H1 (cell line): ENCODE data around the gene PCP4L1. TPM values are rescaled to one million over a fixed set of nuclear protein-coding genes. Genes with fewer than 3 reads are reported as not detected.

Source experiments
- BACH1 ChIP-seq: IDR thresholded peaks from 2 replicates; pipeline ENCODE4 v1.6.1; 2012; ENCODE audit warnings: low read length, improper control_type of control experiment
- BRCA1 ChIP-seq: IDR thresholded peaks from 2 replicates; pipeline ENCODE4 v1.6.1; 2012; ENCODE audit warnings: low read depth, low read length, improper control_type of control experiment
- CBX5 ChIP-seq: fragments of 300-800, 300-1000 bp; sonication (generic); IDR thresholded peaks from 2 replicates; pipeline ENCODE4 v1.7.1; 2016; ENCODE audit warnings: antibody characterized with exemption, low read length, low read depth
- CBX8 ChIP-seq: fragments of 300-800, 300-1000 bp; sonication (generic); IDR thresholded peaks from 2 replicates; pipeline ENCODE4 v1.7.1; 2016; ENCODE audit warnings: low read depth, low read length, borderline replicate concordance
- CEBPB ChIP-seq: IDR thresholded peaks from 2 replicates; pipeline ENCODE4 v1.6.1; 2012; ENCODE audit warnings: low read depth, low read length
- CREB1 ChIP-seq: IDR thresholded peaks from 2 replicates; pipeline ENCODE4 v1.6.1; 2012; ENCODE audit warnings: inconsistent platforms
- FOSL1 ChIP-seq: IDR thresholded peaks from 2 replicates; pipeline ENCODE4 v1.6.1; 2011; ENCODE audit warnings: mild to moderate bottlenecking, low read depth, low read length, moderate library complexity; ENCODE audit not compliant: insufficient read depth
- GABPA ChIP-seq: IDR thresholded peaks from 2 replicates; pipeline ENCODE4 v1.6.1; 2011; ENCODE audit warnings: mild to moderate bottlenecking, low read length, moderate library complexity, borderline replicate concordance; ENCODE audit not compliant: insufficient read depth
- GTF2F1 ChIP-seq: IDR thresholded peaks from 2 replicates; pipeline ENCODE4 v1.6.1; 2012; ENCODE audit warnings: low read depth, low read length, improper control_type of control experiment, borderline replicate concordance
- HDAC2 ChIP-seq, 2 experiments: fragments of 300-600 bp in 1 of 2; sonication (generic) in 1 of 2; IDR thresholded peaks; 2 replicates each; pipeline ENCODE4 v1.6.1; 2011 to 2012; ENCODE audit warnings: low read depth in 2 of 2, low read length in 2 of 2, mild to moderate bottlenecking in 2 of 2, moderate library complexity in 2 of 2, borderline replicate concordance in 1 of 2, inconsistent platforms in 1 of 2
- HDAC6 ChIP-seq: IDR thresholded peaks from one replicate; pipeline ENCODE4 v1.7.1; 2012; ENCODE audit warnings: low read depth, mild to moderate bottlenecking, inconsistent platforms, low read length, moderate library complexity
- KDM4A ChIP-seq: IDR thresholded peaks from one replicate; pipeline ENCODE4 v1.7.1; 2012; ENCODE audit warnings: low read depth, mild to moderate bottlenecking, moderate library complexity, low read length, inconsistent platforms; ENCODE audit not compliant: severe bottlenecking
- NANOG ChIP-seq: IDR thresholded peaks from 2 replicates; pipeline ENCODE4 v1.6.1; 2011; ENCODE audit warnings: low read length, low read depth, mild to moderate bottlenecking, inconsistent platforms; ENCODE audit not compliant: insufficient read depth, poor library complexity, severe bottlenecking
- NRF1 ChIP-seq: IDR thresholded peaks from 2 replicates; pipeline ENCODE4 v1.6.1; 2011; ENCODE audit warnings: mild to moderate bottlenecking, low read depth, low read length, improper control_type of control experiment
- RBBP5 ChIP-seq: IDR thresholded peaks from 2 replicates; pipeline ENCODE4 v1.7.1; 2012; ENCODE audit warnings: low read depth, mild to moderate bottlenecking, inconsistent platforms, low read length, moderate library complexity, borderline replicate concordance
- SAP30 ChIP-seq: fragments of 300-600 bp; sonication (generic); IDR thresholded peaks from 2 replicates; pipeline ENCODE4 v1.7.1; 2012; ENCODE audit warnings: low read length, moderate library complexity, mild to moderate bottlenecking, inconsistent platforms; ENCODE audit not compliant: insufficient read depth, insufficient replicate concordance
- SP4 ChIP-seq: IDR thresholded peaks from 2 replicates; pipeline ENCODE4 v1.6.1; 2012; ENCODE audit warnings: low read length, inconsistent platforms
- TAF1 ChIP-seq: IDR thresholded peaks from 2 replicates; pipeline ENCODE4 v1.6.1; 2011; ENCODE audit warnings: mild to moderate bottlenecking, low read depth, low read length
- TAF7 ChIP-seq: optimal IDR thresholded peaks from 2 replicates; pipeline ENCODE3; 2011; ENCODE audit warnings: low read depth, mild to moderate bottlenecking, inconsistent platforms, low read length, moderate library complexity, borderline replicate concordance
- YY1 ChIP-seq: IDR thresholded peaks from 2 replicates; pipeline ENCODE4 v1.6.1; 2011; ENCODE audit warnings: low read depth, mild to moderate bottlenecking, low read length
- polyA plus RNA-seq, 7 experiments: library from polyadenylated mRNA; depleted of rRNA in 3 of 7; stranded (reverse) in 5 of 7; unstranded in 2 of 7; fragments of >200 nt in 5 of 7; fragments of 200-250 nt in 2 of 7; gene quantifications; 1 replicate in 5 of 7; 2 replicates in 1 of 7; 4 replicates in 1 of 7; pipeline versions ENCODE4 v1.2.1 to v1.2.3, GENCODE V29; 2011 to 2013; ENCODE audit warnings: missing spikeins in 2 of 7, mixed read lengths in 2 of 7
- total RNA-seq: library from RNA; stranded (reverse); fragmentation: NEBNext Ultra II Directional; extraction: Animal tissue kit (Norgen Biotek cat#: 25700); gene quantifications from 2 replicates; pipeline ENCODE4 v1.2.1, GENCODE V29; 2021
- TF ChIP-seq, protein P1 (sequence below): IDR thresholded peaks from 2 replicates; pipeline ENCODE4 v1.6.1; 2012; ENCODE audit warnings: inconsistent platforms
- TF ChIP-seq, protein P2 (sequence below): IDR thresholded peaks from 2 replicates; pipeline ENCODE4 v1.6.1; 2012; ENCODE audit warnings: low read length, inconsistent platforms

The PCP4L1 gene
- total and polyA plus RNA-seq, 2 of the 8 experiments (the other 6 are each of a cell fraction or from before 2014, with no cell fraction given), result 0.41 to 1.0 TPM

DNA sequence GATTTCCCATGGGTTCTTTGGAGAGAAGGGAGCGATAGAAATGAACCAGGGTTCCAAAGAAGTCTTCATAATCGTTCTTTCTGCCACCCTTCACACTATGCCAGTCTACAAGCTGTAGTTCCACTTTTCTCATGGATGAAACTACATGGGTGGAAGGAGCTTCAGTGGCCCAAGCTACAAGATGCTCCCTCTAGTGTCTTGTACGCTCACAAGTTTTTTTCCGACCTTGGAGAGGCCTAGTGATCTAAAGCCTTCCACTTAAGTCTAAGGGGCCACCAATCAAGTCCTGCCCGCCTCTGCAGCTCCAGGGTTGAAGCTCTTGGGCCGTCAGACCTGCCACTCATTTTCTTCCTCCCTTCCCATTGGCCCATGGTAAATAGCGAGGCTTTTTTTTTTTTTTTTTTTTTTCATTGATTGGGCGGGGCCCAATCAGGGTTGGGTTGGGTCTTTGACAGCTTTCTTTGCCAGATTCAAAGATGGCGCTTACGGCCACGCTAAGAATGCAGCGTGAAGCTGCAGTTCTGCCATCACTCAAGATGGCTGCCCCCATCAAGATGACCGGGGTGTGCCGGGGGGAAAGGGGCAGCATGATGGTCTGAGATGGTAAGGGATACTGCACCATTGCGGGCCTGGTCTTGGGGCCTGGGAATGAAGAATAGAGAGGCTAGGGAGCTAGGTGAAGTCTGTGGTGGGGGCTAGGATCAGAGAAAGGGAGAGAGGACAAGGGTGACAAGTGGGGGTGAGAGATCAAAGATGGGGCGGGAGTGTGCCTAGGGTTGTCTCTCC is 32.8 kb upstream of the PCP4L1 start, which contains the start of gene TOMM40L (continued):
- TF ChIP-seq GABPA (no peak), HDAC2 (IDR thresholded peaks at IDR 0.05; ENCODE audit: borderline replicate concordance in 1 of 2, low read depth in 2 of 2, low read length in 2 of 2) (peak; percentile 38 to 76; a peak in 1 of 4 replicates), NRF1 (no peak), CBX8 (no peak), CREB1 (no peak; the same call in 1 of the 2 replicates), RBBP5 (no peak), KDM4A (no peak), CBX5 (no peak), GTF2F1 (no peak), TAF1 (peak; percentile 68), YY1 (peak; percentile 100), NANOG (peak; percentile 55), SP4 (no peak), SAP30 (peak; percentile 99), CEBPB (no peak), BACH1 (no peak), BRCA1 (no peak), HDAC6 (no peak), FOSL1 (no peak), TAF7 (no peak)
- TF ChIP-seq, protein P1, sequence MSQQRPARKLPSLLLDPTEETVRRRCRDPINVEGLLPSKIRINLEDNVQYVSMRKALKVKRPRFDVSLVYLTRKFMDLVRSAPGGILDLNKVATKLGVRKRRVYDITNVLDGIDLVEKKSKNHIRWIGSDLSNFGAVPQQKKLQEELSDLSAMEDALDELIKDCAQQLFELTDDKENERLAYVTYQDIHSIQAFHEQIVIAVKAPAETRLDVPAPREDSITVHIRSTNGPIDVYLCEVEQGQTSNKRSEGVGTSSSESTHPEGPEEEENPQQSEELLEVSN, result no peak
- TF ChIP-seq, protein P2, sequence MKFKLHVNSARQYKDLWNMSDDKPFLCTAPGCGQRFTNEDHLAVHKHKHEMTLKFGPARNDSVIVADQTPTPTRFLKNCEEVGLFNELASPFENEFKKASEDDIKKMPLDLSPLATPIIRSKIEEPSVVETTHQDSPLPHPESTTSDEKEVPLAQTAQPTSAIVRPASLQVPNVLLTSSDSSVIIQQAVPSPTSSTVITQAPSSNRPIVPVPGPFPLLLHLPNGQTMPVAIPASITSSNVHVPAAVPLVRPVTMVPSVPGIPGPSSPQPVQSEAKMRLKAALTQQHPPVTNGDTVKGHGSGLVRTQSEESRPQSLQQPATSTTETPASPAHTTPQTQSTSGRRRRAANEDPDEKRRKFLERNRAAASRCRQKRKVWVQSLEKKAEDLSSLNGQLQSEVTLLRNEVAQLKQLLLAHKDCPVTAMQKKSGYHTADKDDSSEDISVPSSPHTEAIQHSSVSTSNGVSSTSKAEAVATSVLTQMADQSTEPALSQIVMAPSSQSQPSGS, result no peak
